HCT116 (cell line): Measurements from ENCODE around the gene C19orf85.

ENCODE experiments used
- CEBPB ChIP-seq: IDR thresholded peaks from 2 replicates; pipeline ENCODE4 v1.6.1; 2012; ENCODE audit warnings: low read depth
- CTCF ChIP-seq, 3 experiments: fragments of 200-600 bp in 1 of 3; sonication (generic) in 1 of 3; IDR thresholded peaks in 2 of 3; conservative IDR thresholded peaks in 1 of 3; 2 replicates each; pipeline ENCODE4 v1.5.1; 2012 to 2017; ENCODE audit warnings: low read depth in 2 of 3, low read length in 2 of 3, antibody characterized with exemption in 1 of 3, borderline replicate concordance in 1 of 3, control low read depth in 1 of 3, mild to moderate bottlenecking in 1 of 3, mixed read lengths in 1 of 3, mixed run types in 1 of 3, moderate library complexity in 1 of 3; ENCODE audit not compliant: insufficient read depth in 1 of 3
- EZH2 ChIP-seq: fragments of 200-600 bp; sonication (generic); IDR thresholded peaks from 2 replicates; pipeline ENCODE4 v1.6.1; 2017; ENCODE audit warnings: antibody characterized with exemption, mixed run types
- EZH2phosphoT487 ChIP-seq: fragments of 200-600 bp; IDR thresholded peaks from 2 replicates; pipeline ENCODE4 v1.6.1; 2018; ENCODE audit warnings: antibody characterized with exemption, borderline replicate concordance
- MAX ChIP-seq: IDR thresholded peaks from 2 replicates; pipeline ENCODE4 v1.6.1; 2012
- REST ChIP-seq: IDR thresholded peaks from 2 replicates; pipeline ENCODE4 v1.6.1; 2012; ENCODE audit warnings: low read depth
- TCF7L2 ChIP-seq: IDR thresholded peaks from 2 replicates; pipeline ENCODE4 v1.7.0; 2011; ENCODE audit warnings: borderline replicate concordance, inconsistent platforms; ENCODE audit not compliant: insufficient read depth, insufficient read length; ENCODE audit errors: extremely low read depth
- ZNF274 ChIP-seq: fragments of 200-500 bp; sonication (Bioruptor generic); IDR thresholded peaks from 2 replicates; pipeline ENCODE4 v1.6.1; 2014; ENCODE audit warnings: mild to moderate bottlenecking, low read depth, low read length, inconsistent platforms

- TF ChIP-seq CTCF (IDR thresholded peaks at IDR 0.05 in 2 of 3, conservative IDR thresholded peaks at IDR 0.05 in 1 of 3; ENCODE audit: borderline replicate concordance in 1 of 3, insufficient read depth in 1 of 3, low read depth in 2 of 3, low read length in 2 of 3): no peak
- TF ChIP-seq EZH2: no peak
- TF ChIP-seq ZNF274: no peak
- no peak for TF ChIP-seq TCF7L2
- no peak for TF ChIP-seq MAX
- no peak; the same call in none of the 2 replicates for TF ChIP-seq REST
- no peak for TF ChIP-seq EZH2phosphoT487
- no peak for TF ChIP-seq CEBPB
Measured at GRCh38 chr19:55437410-55437809, 27.1 kb downstream of the C19orf85 start.
